ENCODE measurements around the gene NELFE.

Gene NELFE

GRCh38 chr6:31971279-31971992 lies 12.7 kb upstream of the NELFE start:
- H3K4me1 ChIP-seq (ENCODE audit: control insufficient read depth in 1 of 2, insufficient read depth in 2 of 2, low read length in 2 of 2), result peaks cover 6 to 26% of the 10 kb centered on the region in 2 donors
- peak overlapping the region; percentile 99 for H3K27ac ChIP-seq (ENCODE audit: low read length)
- peaks cover 22 to 56% of the 10 kb centered on the region in 2 donors for H3K36me3 ChIP-seq (ENCODE audit: control insufficient read depth in 1 of 2, insufficient read depth in 2 of 2, low read length in 2 of 2)
- no peaks in the 10 kb centered on the region for H3K27me3 ChIP-seq (ENCODE audit: low read depth, low read length)
- no peaks in the 10 kb centered on the region for H3K9me3 ChIP-seq (ENCODE audit: control insufficient read depth in 1 of 2, low read length in 2 of 2)
- peak overlapping the region; percentile 85 to 97 for H3K4me3 ChIP-seq (ENCODE audit: low read depth in 1 of 2, low read length in 2 of 2)

GRCh38 chr6:31970604-31971271 lies 12.0 kb upstream of the NELFE start:
- Histone ChIP-seq H3K4me1 (ENCODE audit: control insufficient read depth in 1 of 2, insufficient read depth in 2 of 2, low read length in 2 of 2) (peaks cover 6 to 26% of the 10 kb centered on the region in 2 donors), H3K4me3 (ENCODE audit: low read depth in 1 of 2, low read length in 2 of 2) (peak overlapping the region; percentile 85 to 97), H3K27me3 (ENCODE audit: low read depth, low read length) (no peaks in the 10 kb centered on the region), H3K27ac (ENCODE audit: low read length) (peak overlapping the region; percentile 99), H3K36me3 (ENCODE audit: control insufficient read depth in 1 of 2, insufficient read depth in 2 of 2, low read length in 2 of 2) (peaks cover 28 to 63% of the 10 kb centered on the region in 2 donors), H3K9me3 (ENCODE audit: control insufficient read depth in 1 of 2, low read length in 2 of 2) (no peaks in the 10 kb centered on the region)

- H3K9me3 ChIP-seq (ENCODE audit: control insufficient read depth in 1 of 2, low read length in 2 of 2), result no peaks in the 10 kb centered on the region
- no peaks in the 10 kb centered on the region for H3K27me3 ChIP-seq (ENCODE audit: low read depth, low read length)
- peaks cover 6 to 26% of the 10 kb centered on the region in 2 donors for H3K4me1 ChIP-seq (ENCODE audit: control insufficient read depth in 1 of 2, insufficient read depth in 2 of 2, low read length in 2 of 2)
- H3K36me3 ChIP-seq (ENCODE audit: control insufficient read depth in 1 of 2, insufficient read depth in 2 of 2, low read length in 2 of 2), result peaks cover 35 to 70% of the 10 kb centered on the region in 2 donors
- H3K4me3 ChIP-seq (ENCODE audit: low read depth in 1 of 2, low read length in 2 of 2), result peak overlapping the region in 1 of 2 donors; percentile 97
- H3K27ac ChIP-seq (ENCODE audit: low read length), result peak overlapping the region; percentile 39
Measured at GRCh38 chr6:31969712-31970603, 11.2 kb upstream of the NELFE start.

GRCh38 chr6:31968791-31969711 lies 10.3 kb upstream of the NELFE start:
- H3K36me3 ChIP-seq (ENCODE audit: control insufficient read depth in 1 of 2, insufficient read depth in 2 of 2, low read length in 2 of 2), result peaks cover 42 to 77% of the 10 kb centered on the region in 2 donors
- H3K4me3 ChIP-seq (ENCODE audit: low read depth in 1 of 2, low read length in 2 of 2), result no peak overlapping the region
- H3K27ac ChIP-seq (ENCODE audit: low read length), result no peak overlapping the region
- peaks cover 6 to 26% of the 10 kb centered on the region in 2 donors for H3K4me1 ChIP-seq (ENCODE audit: control insufficient read depth in 1 of 2, insufficient read depth in 2 of 2, low read length in 2 of 2)
- H3K9me3 ChIP-seq (ENCODE audit: control insufficient read depth in 1 of 2, low read length in 2 of 2), result no peaks in the 10 kb centered on the region
- H3K27me3 ChIP-seq (ENCODE audit: low read depth, low read length), result no peaks in the 10 kb centered on the region

GRCh38 chr6:31968326-31968725 lies 9.6 kb upstream of the NELFE start:
- Histone ChIP-seq H3K27ac (ENCODE audit: low read length) (no peak overlapping the region), H3K27me3 (ENCODE audit: low read depth, low read length) (no peaks in the 10 kb centered on the region), H3K36me3 (ENCODE audit: control insufficient read depth in 1 of 2, insufficient read depth in 2 of 2, low read length in 2 of 2) (peaks cover 48 to 84% of the 10 kb centered on the region in 2 donors), H3K4me3 (ENCODE audit: low read depth in 1 of 2, low read length in 2 of 2) (no peak overlapping the region), H3K4me1 (ENCODE audit: control insufficient read depth in 1 of 2, insufficient read depth in 2 of 2, low read length in 2 of 2) (peaks cover 1 to 22% of the 10 kb centered on the region in 2 donors), H3K9me3 (ENCODE audit: control insufficient read depth in 1 of 2, low read length in 2 of 2) (no peaks in the 10 kb centered on the region)

- Histone ChIP-seq H3K4me1 (ENCODE audit: control insufficient read depth in 1 of 2, insufficient read depth in 2 of 2, low read length in 2 of 2) (peaks cover 0 to 18% of the 10 kb centered on the region in 2 donors), H3K4me3 (ENCODE audit: low read depth in 1 of 2, low read length in 2 of 2) (no peak overlapping the region), H3K36me3 (ENCODE audit: control insufficient read depth in 1 of 2, insufficient read depth in 2 of 2, low read length in 2 of 2) (peaks cover 52 to 88% of the 10 kb centered on the region in 2 donors), H3K27ac (ENCODE audit: low read length) (no peak overlapping the region), H3K27me3 (ENCODE audit: low read depth, low read length) (no peaks in the 10 kb centered on the region), H3K9me3 (ENCODE audit: control insufficient read depth in 1 of 2, low read length in 2 of 2) (no peaks in the 10 kb centered on the region)
Measured at GRCh38 chr6:31967926-31968320, 9.2 kb upstream of the NELFE start.

GRCh38 chr6:31966997-31967925 lies 8.5 kb upstream of the NELFE start:
- no peak overlapping the region for H3K4me3 ChIP-seq (ENCODE audit: low read depth in 1 of 2, low read length in 2 of 2)
- H3K4me1 ChIP-seq (ENCODE audit: control insufficient read depth in 1 of 2, insufficient read depth in 2 of 2, low read length in 2 of 2), result peaks cover 0 to 14% of the 10 kb centered on the region in 2 donors
- H3K27ac ChIP-seq (ENCODE audit: low read length), result no peak overlapping the region
- peaks cover 59 to 88% of the 10 kb centered on the region in 2 donors for H3K36me3 ChIP-seq (ENCODE audit: control insufficient read depth in 1 of 2, insufficient read depth in 2 of 2, low read length in 2 of 2)
- no peaks in the 10 kb centered on the region for H3K27me3 ChIP-seq (ENCODE audit: low read depth, low read length)
- H3K9me3 ChIP-seq (ENCODE audit: control insufficient read depth in 1 of 2, low read length in 2 of 2), result no peaks in the 10 kb centered on the region

GRCh38 chr6:31966506-31966905 lies 7.7 kb upstream of the NELFE start:
- H3K36me3 ChIP-seq (ENCODE audit: control insufficient read depth in 1 of 2, insufficient read depth in 2 of 2, low read length in 2 of 2), result peaks cover 66 to 90% of the 10 kb centered on the region in 2 donors
- H3K27ac ChIP-seq (ENCODE audit: low read length), result no peak overlapping the region
- no peaks in the 10 kb centered on the region for H3K9me3 ChIP-seq (ENCODE audit: control insufficient read depth in 1 of 2, low read length in 2 of 2)
- H3K4me3 ChIP-seq (ENCODE audit: low read depth in 1 of 2, low read length in 2 of 2), result no peak overlapping the region
- H3K27me3 ChIP-seq (ENCODE audit: low read depth, low read length), result no peaks in the 10 kb centered on the region
- peaks cover 0 to 12% of the 10 kb centered on the region in 2 donors for H3K4me1 ChIP-seq (ENCODE audit: control insufficient read depth in 1 of 2, insufficient read depth in 2 of 2, low read length in 2 of 2)

- Histone ChIP-seq H3K27ac (ENCODE audit: low read length) (no peak overlapping the region), H3K36me3 (ENCODE audit: control insufficient read depth in 1 of 2, insufficient read depth in 2 of 2, low read length in 2 of 2) (peaks cover 74 to 96% of the 10 kb centered on the region in 2 donors), H3K4me3 (ENCODE audit: low read depth in 1 of 2, low read length in 2 of 2) (no peak overlapping the region), H3K27me3 (ENCODE audit: low read depth, low read length) (no peaks in the 10 kb centered on the region), H3K4me1 (ENCODE audit: control insufficient read depth in 1 of 2, insufficient read depth in 2 of 2, low read length in 2 of 2) (peaks cover 0 to 4% of the 10 kb centered on the region in 2 donors), H3K9me3 (ENCODE audit: control insufficient read depth in 1 of 2, low read length in 2 of 2) (no peaks in the 10 kb centered on the region)
Measured at GRCh38 chr6:31965700-31966099, 6.9 kb upstream of the NELFE start.

GRCh38 chr6:31963921-31964320 lies 5.2 kb upstream of the NELFE start:
- Histone ChIP-seq H3K27ac (ENCODE audit: low read length) (no peak overlapping the region), H3K9me3 (ENCODE audit: control insufficient read depth in 1 of 2, low read length in 2 of 2) (no peaks in the 10 kb centered on the region), H3K4me3 (ENCODE audit: low read depth in 1 of 2, low read length in 2 of 2) (no peak overlapping the region), H3K36me3 (ENCODE audit: control insufficient read depth in 1 of 2, insufficient read depth in 2 of 2, low read length in 2 of 2) (peaks cover 67 to 85% of the 10 kb centered on the region in 2 donors), H3K4me1 (ENCODE audit: control insufficient read depth in 1 of 2, insufficient read depth in 2 of 2, low read length in 2 of 2) (peaks cover 8% of the 10 kb centered on the region in 2 donors), H3K27me3 (ENCODE audit: low read depth, low read length) (no peaks in the 10 kb centered on the region)

Data from muscle layer of duodenum (tissue), 2 donors.